IgD-negative memory B cell (primary cell): ENCODE results near the gene PHF21B. TPM values are rescaled to one million over a fixed set of nuclear protein-coding genes. Genes with fewer than 3 reads are reported as not detected.
"Not testable (repeated sequence)": the region's sequence is repeated elsewhere in the genome, so short reads cannot be mapped to it uniquely, and the experiment has no call there.

Source experiments
- H3K27ac Mint-ChIP-seq, 3 donors: one replicate each; pipeline ENCODE4 v1.8.0; 2020 to 2022; ENCODE audit warnings: mild to moderate bottlenecking in 3 of 3, mixed read lengths in 3 of 3, moderate library complexity in 1 of 3
- H3K27me3 Mint-ChIP-seq: one replicate; pipeline ENCODE4 v1.8.0; 2021; ENCODE audit warnings: mixed read lengths
- H3K36me3 Mint-ChIP-seq: one replicate; pipeline ENCODE4 v1.8.0; 2020; ENCODE audit warnings: mild to moderate bottlenecking, mixed read lengths
- H3K4me1 Mint-ChIP-seq, 3 donors: one replicate each; pipeline ENCODE4 v1.8.0; 2020 to 2022; ENCODE audit warnings: mixed read lengths in 3 of 3, mild to moderate bottlenecking in 1 of 3
- H3K4me3 Mint-ChIP-seq, 4 donors: one replicate each; pipeline ENCODE4 v1.8.0; 2020 to 2022; ENCODE audit warnings: mild to moderate bottlenecking in 4 of 4, mixed read lengths in 4 of 4, moderate library complexity in 3 of 4
- H3K9me3 Mint-ChIP-seq, 3 donors: one replicate each; pipeline ENCODE4 v1.8.0; 2020 to 2021; ENCODE audit warnings: mixed read lengths in 3 of 3, mild to moderate bottlenecking in 1 of 3
- polyA plus RNA-seq: library from polyadenylated mRNA; unstranded; fragments of 300-500 nt; fragmentation: Illumina TruSeq; gene quantifications from one replicate; pipeline ENCODE4 v1.2.3, GENCODE V29; 2021

The PHF21B gene
- not detected for polyA plus RNA-seq

GRCh38 chr22:45009606-45010531 is at the start of gene PHF21B:
PHF21B (minus strand) TSS chr22:45010005; CDS start chr22:45009549, 456 bp downstream.
- H3K27me3 Mint-ChIP-seq: peaks cover 49% of the 10 kb centered on the region
- no peaks in the 10 kb centered on the region for H3K36me3 Mint-ChIP-seq
- no peaks in the 10 kb centered on the region for H3K9me3 Mint-ChIP-seq
- H3K27ac Mint-ChIP-seq: no peak within 1 kb of the TSS
- peaks cover 6 to 12% (median 10%) of the 10 kb centered on the region in 3 donors for H3K4me1 Mint-ChIP-seq
- peak within 1 kb of the TSS; percentile 53 to 97 (median 80) for H3K4me3 Mint-ChIP-seq

- no peaks in the 10 kb centered on the region for H3K36me3 Mint-ChIP-seq
- H3K4me3 Mint-ChIP-seq: no peak overlapping the region
- no peaks in the 10 kb centered on the region for H3K4me1 Mint-ChIP-seq
- H3K27me3 Mint-ChIP-seq: peaks cover 3% of the 10 kb centered on the region
- no peaks in the 10 kb centered on the region for H3K9me3 Mint-ChIP-seq
- no peak overlapping the region for H3K27ac Mint-ChIP-seq
These were observed 49.5 kb upstream of the PHF21B start for GRCh38 chr22:45059296-45059695.

- no peaks in the 10 kb centered on the region for H3K36me3 Mint-ChIP-seq
- no peak overlapping the region for H3K27ac Mint-ChIP-seq
- no peak overlapping the region for H3K4me3 Mint-ChIP-seq
- H3K4me1 Mint-ChIP-seq: no peaks in the 10 kb centered on the region
- no peaks in the 10 kb centered on the region for H3K9me3 Mint-ChIP-seq
- H3K27me3 Mint-ChIP-seq: peaks cover 3% of the 10 kb centered on the region
These were observed 48.8 kb upstream of the PHF21B start for GRCh38 chr22:45058622-45058912.

GRCh38 chr22:45055936-45056335 is 46.1 kb upstream of the PHF21B start:
- no peaks in the 10 kb centered on the region for H3K36me3 Mint-ChIP-seq
- no peaks in the 10 kb centered on the region for H3K4me1 Mint-ChIP-seq
- peaks cover 0 to 2% (median 0%) of the 10 kb centered on the region in 3 donors for H3K9me3 Mint-ChIP-seq
- H3K4me3 Mint-ChIP-seq: no peak overlapping the region
- H3K27ac Mint-ChIP-seq: no peak overlapping the region
- peaks cover 14% of the 10 kb centered on the region for H3K27me3 Mint-ChIP-seq

- H3K27ac Mint-ChIP-seq: no peak overlapping the region
- no peaks in the 10 kb centered on the region for H3K4me1 Mint-ChIP-seq
- no peaks in the 10 kb centered on the region for H3K36me3 Mint-ChIP-seq
- H3K27me3 Mint-ChIP-seq: peaks cover 19% of the 10 kb centered on the region
- no peak overlapping the region for H3K4me3 Mint-ChIP-seq
- peaks cover 0 to 2% (median 0%) of the 10 kb centered on the region in 3 donors for H3K9me3 Mint-ChIP-seq
These were observed 43.8 kb upstream of the PHF21B start for GRCh38 chr22:45053571-45053970.

- Mint-ChIP-seq H3K4me1 (no peaks in the 10 kb centered on the region), H3K27me3 (peaks cover 19% of the 10 kb centered on the region), H3K9me3 (peaks cover 0 to 2% (median 0%) of the 10 kb centered on the region in 3 donors), H3K27ac (no peak overlapping the region), H3K4me3 (no peak overlapping the region), H3K36me3 (no peaks in the 10 kb centered on the region)
These were observed 43.3 kb upstream of the PHF21B start for GRCh38 chr22:45053094-45053493.

GRCh38 chr22:45052665-45053064 is 42.9 kb upstream of the PHF21B start:
- H3K27me3 Mint-ChIP-seq: peaks cover 19% of the 10 kb centered on the region
- H3K9me3 Mint-ChIP-seq, H3K36me3 Mint-ChIP-seq, H3K4me1 Mint-ChIP-seq, H3K27ac Mint-ChIP-seq, H3K4me3 Mint-ChIP-seq: not testable (repeated sequence)

GRCh38 chr22:45051946-45052345 is 42.1 kb upstream of the PHF21B start:
- peaks cover 0 to 3% (median 0%) of the 10 kb centered on the region in 3 donors for H3K9me3 Mint-ChIP-seq
- H3K4me3 Mint-ChIP-seq: no peak overlapping the region
- H3K4me1 Mint-ChIP-seq: no peaks in the 10 kb centered on the region
- H3K27ac Mint-ChIP-seq: no peak overlapping the region
- H3K27me3 Mint-ChIP-seq: peaks cover 22% of the 10 kb centered on the region
- H3K36me3 Mint-ChIP-seq: no peaks in the 10 kb centered on the region

- H3K27me3 Mint-ChIP-seq: peaks cover 25% of the 10 kb centered on the region
- H3K4me3 Mint-ChIP-seq: no peak overlapping the region
- peaks cover 0 to 7% (median 0%) of the 10 kb centered on the region in 3 donors for H3K9me3 Mint-ChIP-seq
- no peaks in the 10 kb centered on the region for H3K36me3 Mint-ChIP-seq
- no peaks in the 10 kb centered on the region for H3K4me1 Mint-ChIP-seq
- no peak overlapping the region for H3K27ac Mint-ChIP-seq
These were observed 41.6 kb upstream of the PHF21B start for GRCh38 chr22:45051419-45051818.

GRCh38 chr22:45047260-45047659 is 37.5 kb upstream of the PHF21B start:
- Mint-ChIP-seq H3K4me1 (no peaks in the 10 kb centered on the region), H3K27me3 (peaks cover 26% of the 10 kb centered on the region), H3K36me3 (no peaks in the 10 kb centered on the region), H3K27ac (no peak overlapping the region), H3K4me3 (no peak overlapping the region), H3K9me3 (peaks cover 0 to 6% (median 0%) of the 10 kb centered on the region in 3 donors)

- H3K4me1 Mint-ChIP-seq: no peaks in the 10 kb centered on the region
- peaks cover 16% of the 10 kb centered on the region for H3K27me3 Mint-ChIP-seq
- no peaks in the 10 kb centered on the region for H3K36me3 Mint-ChIP-seq
- H3K9me3 Mint-ChIP-seq: peaks cover 0 to 6% (median 0%) of the 10 kb centered on the region in 3 donors
- peak overlapping the region in 1 of 3 donors; percentile 57 for H3K27ac Mint-ChIP-seq
- H3K4me3 Mint-ChIP-seq: no peak overlapping the region
These were observed 35.4 kb upstream of the PHF21B start for GRCh38 chr22:45045208-45045607.

GRCh38 chr22:45042263-45042662 is 32.5 kb upstream of the PHF21B start:
- no peak overlapping the region for H3K4me3 Mint-ChIP-seq
- H3K27me3 Mint-ChIP-seq: peaks cover 14% of the 10 kb centered on the region

GRCh38 chr22:45039133-45039532 is 29.3 kb upstream of the PHF21B start:
- H3K36me3 Mint-ChIP-seq: peaks cover 1% of the 10 kb centered on the region
- no peak overlapping the region for H3K4me3 Mint-ChIP-seq
- no peak overlapping the region for H3K27ac Mint-ChIP-seq
- no peaks in the 10 kb centered on the region for H3K4me1 Mint-ChIP-seq
- H3K27me3 Mint-ChIP-seq: peaks cover 11% of the 10 kb centered on the region
- H3K9me3 Mint-ChIP-seq: no peaks in the 10 kb centered on the region

More at GRCh38 chr22:45042263-45042662, 32.5 kb upstream of the PHF21B start:
- no peak overlapping the region for H3K27ac Mint-ChIP-seq
- peaks cover 0 to 6% (median 0%) of the 10 kb centered on the region in 3 donors for H3K9me3 Mint-ChIP-seq
- no peaks in the 10 kb centered on the region for H3K4me1 Mint-ChIP-seq
- peaks cover 1% of the 10 kb centered on the region for H3K36me3 Mint-ChIP-seq

- Mint-ChIP-seq H3K36me3 (peaks cover 1% of the 10 kb centered on the region), H3K27me3 (peaks cover 8% of the 10 kb centered on the region), H3K27ac (no peak overlapping the region), H3K4me1 (no peaks in the 10 kb centered on the region), H3K4me3 (no peak overlapping the region), H3K9me3 (no peaks in the 10 kb centered on the region)
These were observed 26.3 kb upstream of the PHF21B start for GRCh38 chr22:45036154-45036553.

GRCh38 chr22:45034821-45035220 is 25.0 kb upstream of the PHF21B start:
- no peak overlapping the region for H3K27ac Mint-ChIP-seq
- H3K4me1 Mint-ChIP-seq: no peaks in the 10 kb centered on the region
- no peak overlapping the region for H3K4me3 Mint-ChIP-seq
- no peaks in the 10 kb centered on the region for H3K9me3 Mint-ChIP-seq
- H3K27me3 Mint-ChIP-seq: peaks cover 5% of the 10 kb centered on the region
- H3K36me3 Mint-ChIP-seq: peaks cover 1% of the 10 kb centered on the region

- no peaks in the 10 kb centered on the region for H3K4me1 Mint-ChIP-seq
- peaks cover 5% of the 10 kb centered on the region for H3K27me3 Mint-ChIP-seq
- no peak overlapping the region for H3K4me3 Mint-ChIP-seq
- peaks cover 1% of the 10 kb centered on the region for H3K36me3 Mint-ChIP-seq
- no peaks in the 10 kb centered on the region for H3K9me3 Mint-ChIP-seq
- no peak overlapping the region for H3K27ac Mint-ChIP-seq
These were observed 24.4 kb upstream of the PHF21B start for GRCh38 chr22:45034156-45034555.
